ENCODE results near the gene CNDP2. TPM values are rescaled to one million over a fixed set of nuclear protein-coding genes. Genes with fewer than 3 reads are reported as not detected.

The CNDP2 gene
- total and polyA plus RNA-seq, 2 of the 13 experiments (the other 11 are each of a cell fraction or from before 2014, with no cell fraction given): 64.7 to 80.8 TPM

GRCh38 chr18:74541703-74542555 is 45.8 kb downstream of the CNDP2 start:
- Histone ChIP-seq H3K36me3 (replicated peaks in 1 of 2; ENCODE audit: control insufficient read depth in 1 of 2, insufficient read depth in 2 of 2, low read length in 2 of 2) (no peaks in the 10 kb centered on the region), H3K79me2 (ENCODE audit: insufficient read depth, low read length) (no peaks in the 10 kb centered on the region), H3K27ac (ENCODE audit: extremely low read length, insufficient read depth, low read length) (peak overlapping the region; percentile 96), H4K20me1 (ENCODE audit: insufficient read depth, low read length) (no peaks in the 10 kb centered on the region), H3K4me2 (ENCODE audit: low read depth, low read length) (peak overlapping the region; percentile 81), H3K27me3 (ENCODE audit: control insufficient read depth in 1 of 2, insufficient read depth in 2 of 2, low read length in 2 of 2) (no peaks in the 10 kb centered on the region), H3K4me3 (replicated peaks in 1 of 3; ENCODE audit: insufficient read depth in 1 of 3, low read depth in 2 of 3, low read length in 3 of 3) (peak overlapping the region; percentile 5 to 57 (median 12); a peak in 4 of 6 replicates), H2AFZ (ENCODE audit: low read length) (no peak overlapping the region), H3K9me3 (ENCODE audit: low read length) (no peaks in the 10 kb centered on the region), H3K9ac (ENCODE audit: insufficient read depth, low read depth, low read length) (peak overlapping the region; percentile 71), H3K4me1 (ENCODE audit: insufficient read depth, low read length) (peaks cover 53% of the 10 kb centered on the region)
- peak; percentile 97 for ATAC-seq
- BruUV-seq (replicated peaks): no TSS peak
- WGBS (ENCODE audit: low lambda C conversion rate): 4% methylated on average over 10 of the region's 15 CpGs
- CTCF ChIA-PET (ENCODE audit: low intra/inter-chr PET ratio, low total read pairs): no interaction called here
- peak; percentile 92 for DNase-seq (ENCODE audit: low spot score)
- POLR2A ChIA-PET: interaction anchor here (0.9 to 3.6 kb wide), 18 partner anchors 10 to 669 kb away, joined by 3 to 59 read pairs (median 6); partner anchors contain the start of genes CNDP2, TSHZ1 and ZNF407
- in situ Hi-C loops (cut with HindIII; ENCODE audit: extremely low pct_ligation_motif_present, low pct_unique_long_range_greater_than_20kb) (loop anchor here (5.0 kb wide), 1 partner anchor 45 kb away; the partner anchor contains the start of gene CNDP2), intact Hi-C loops (cut with micrococcal nuclease; ENCODE audit: unreplicated experiment) (loop anchor here (1.0 to 2.0 kb wide), 3 partner anchors 33 to 249 kb away; no protein-coding TSS in a partner anchor)
- peak; percentile 95 for FAIRE-seq
- TF ChIP-seq CBX2 (IDR thresholded peaks at IDR 0.05; ENCODE audit: low read depth, low read length) (no peak), CBX2 (CRISPR knock-in tag; IDR thresholded peaks at IDR 0.05; ENCODE audit: low read depth) (no peak), ZNF280B (CRISPR knock-in tag; IDR thresholded peaks at IDR 0.05; ENCODE audit: borderline replicate concordance) (0 out of 2 replicates have a peak, but pooled peaks have one; percentile 76), ZBTB7B (CRISPR knock-in tag; IDR thresholded peaks at IDR 0.05) (peak; percentile 61; the same call in 1 of the 2 replicates), RXRA (CRISPR knock-in tag; IDR thresholded peaks at IDR 0.05) (peak; percentile 97), KLF15 (CRISPR knock-in tag; IDR thresholded peaks at IDR 0.05; ENCODE audit: borderline replicate concordance) (no peak), PTBP1 (IDR thresholded peaks at IDR 0.05; ENCODE audit: low read depth, low read length, poor library complexity, severe bottlenecking) (no peak), RORA (CRISPR knock-in tag; IDR thresholded peaks at IDR 0.05) (no peak), ZFY (CRISPR knock-in tag; IDR thresholded peaks at IDR 0.05) (peak; percentile 71; the same call in 1 of the 2 replicates)
- TF ChIP-seq, protein P1, sequence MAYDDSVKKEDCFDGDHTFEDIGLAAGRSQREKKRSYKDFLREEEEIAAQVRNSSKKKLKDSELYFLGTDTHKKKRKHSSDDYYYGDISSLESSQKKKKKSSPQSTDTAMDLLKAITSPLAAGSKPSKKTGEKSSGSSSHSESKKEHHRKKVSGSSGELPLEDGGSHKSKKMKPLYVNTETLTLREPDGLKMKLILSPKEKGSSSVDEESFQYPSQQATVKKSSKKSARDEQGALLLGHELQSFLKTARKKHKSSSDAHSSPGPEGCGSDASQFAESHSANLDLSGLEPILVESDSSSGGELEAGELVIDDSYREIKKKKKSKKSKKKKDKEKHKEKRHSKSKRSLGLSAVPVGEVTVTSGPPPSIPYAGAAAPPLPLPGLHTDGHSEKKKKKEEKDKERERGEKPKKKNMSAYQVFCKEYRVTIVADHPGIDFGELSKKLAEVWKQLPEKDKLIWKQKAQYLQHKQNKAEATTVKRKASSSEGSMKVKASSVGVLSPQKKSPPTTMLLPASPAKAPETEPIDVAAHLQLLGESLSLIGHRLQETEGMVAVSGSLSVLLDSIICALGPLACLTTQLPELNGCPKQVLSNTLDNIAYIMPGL (CRISPR knock-in tag; IDR thresholded peaks at IDR 0.05; ENCODE audit: borderline replicate concordance in 1 of 2, low read depth in 1 of 2): peak; percentile 60 to 66
- TF ChIP-seq, protein P2, sequence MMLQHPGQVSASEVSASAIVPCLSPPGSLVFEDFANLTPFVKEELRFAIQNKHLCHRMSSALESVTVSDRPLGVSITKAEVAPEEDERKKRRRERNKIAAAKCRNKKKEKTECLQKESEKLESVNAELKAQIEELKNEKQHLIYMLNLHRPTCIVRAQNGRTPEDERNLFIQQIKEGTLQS (CRISPR knock-in tag; IDR thresholded peaks at IDR 0.05): peak; percentile 78
- TF ChIP-seq, protein P3, sequence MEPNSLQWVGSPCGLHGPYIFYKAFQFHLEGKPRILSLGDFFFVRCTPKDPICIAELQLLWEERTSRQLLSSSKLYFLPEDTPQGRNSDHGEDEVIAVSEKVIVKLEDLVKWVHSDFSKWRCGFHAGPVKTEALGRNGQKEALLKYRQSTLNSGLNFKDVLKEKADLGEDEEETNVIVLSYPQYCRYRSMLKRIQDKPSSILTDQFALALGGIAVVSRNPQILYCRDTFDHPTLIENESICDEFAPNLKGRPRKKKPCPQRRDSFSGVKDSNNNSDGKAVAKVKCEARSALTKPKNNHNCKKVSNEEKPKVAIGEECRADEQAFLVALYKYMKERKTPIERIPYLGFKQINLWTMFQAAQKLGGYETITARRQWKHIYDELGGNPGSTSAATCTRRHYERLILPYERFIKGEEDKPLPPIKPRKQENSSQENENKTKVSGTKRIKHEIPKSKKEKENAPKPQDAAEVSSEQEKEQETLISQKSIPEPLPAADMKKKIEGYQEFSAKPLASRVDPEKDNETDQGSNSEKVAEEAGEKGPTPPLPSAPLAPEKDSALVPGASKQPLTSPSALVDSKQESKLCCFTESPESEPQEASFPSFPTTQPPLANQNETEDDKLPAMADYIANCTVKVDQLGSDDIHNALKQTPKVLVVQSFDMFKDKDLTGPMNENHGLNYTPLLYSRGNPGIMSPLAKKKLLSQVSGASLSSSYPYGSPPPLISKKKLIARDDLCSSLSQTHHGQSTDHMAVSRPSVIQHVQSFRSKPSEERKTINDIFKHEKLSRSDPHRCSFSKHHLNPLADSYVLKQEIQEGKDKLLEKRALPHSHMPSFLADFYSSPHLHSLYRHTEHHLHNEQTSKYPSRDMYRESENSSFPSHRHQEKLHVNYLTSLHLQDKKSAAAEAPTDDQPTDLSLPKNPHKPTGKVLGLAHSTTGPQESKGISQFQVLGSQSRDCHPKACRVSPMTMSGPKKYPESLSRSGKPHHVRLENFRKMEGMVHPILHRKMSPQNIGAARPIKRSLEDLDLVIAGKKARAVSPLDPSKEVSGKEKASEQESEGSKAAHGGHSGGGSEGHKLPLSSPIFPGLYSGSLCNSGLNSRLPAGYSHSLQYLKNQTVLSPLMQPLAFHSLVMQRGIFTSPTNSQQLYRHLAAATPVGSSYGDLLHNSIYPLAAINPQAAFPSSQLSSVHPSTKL (CRISPR knock-in tag; IDR thresholded peaks at IDR 0.05): peak; percentile 89

Data from HepG2 (cell line).